Measurements from ENCODE around the gene HSP90AA1. TPM values are rescaled to one million over a fixed set of nuclear protein-coding genes. Genes with fewer than 3 reads are reported as not detected.

The HSP90AA1 gene
- total RNA-seq, 1 donor from 2014 or later = 277 TPM

DNA sequence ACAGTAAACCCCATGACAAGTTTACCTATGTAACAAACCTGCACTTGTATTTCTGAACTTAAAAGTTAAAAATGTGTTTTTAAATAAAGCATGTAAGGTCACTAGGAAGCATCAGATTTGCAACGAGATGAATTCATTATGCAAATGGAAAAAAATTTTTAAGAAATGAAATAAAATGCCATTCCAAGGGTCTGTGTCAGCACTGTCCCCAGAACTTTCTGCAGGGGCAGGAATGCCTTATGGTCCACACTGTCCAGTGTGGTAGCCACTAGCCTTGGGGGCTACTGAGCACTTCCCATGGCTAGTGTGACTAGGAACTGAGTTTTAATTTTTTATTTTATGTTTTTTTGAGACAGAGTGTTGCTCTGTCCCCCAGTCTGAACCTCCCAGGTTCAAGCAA lies 49.2 kb downstream of the HSP90AA1 start:
- Histone ChIP-seq H3K4me1 (no peaks in the 10 kb centered on the region), H3K27me3 (no peaks in the 10 kb centered on the region), H3K9me3 (no peaks in the 10 kb centered on the region), H3K27ac (no peak overlapping the region), H3K4me3 (no peak overlapping the region), H3K36me3 (peaks cover 6 to 99% of the 10 kb centered on the region in 2 donors)
- no peak for TF ChIP-seq POLR2AphosphoS5 (IDR thresholded peaks at IDR 0.05; ENCODE audit: insufficient read depth in 1 of 2, low read depth in 1 of 2)
- no peak for TF ChIP-seq POLR2A (IDR thresholded peaks at IDR 0.05)
- TF ChIP-seq CTCF (IDR thresholded peaks at IDR 0.05) = no peak
- no peak for DNase-seq (ENCODE audit: extremely low spot score in 2 of 2)
- intact Hi-C loops (cut with DNase I) = no loop called here

- Histone ChIP-seq H3K9me3 (no peaks in the 10 kb centered on the region), H3K36me3 (peaks cover 6 to 99% of the 10 kb centered on the region in 2 donors), H3K27me3 (no peaks in the 10 kb centered on the region), H3K4me3 (no peak overlapping the region), H3K27ac (no peak overlapping the region), H3K4me1 (no peaks in the 10 kb centered on the region)
- intact Hi-C loops (cut with DNase I) = no loop called here
- TF ChIP-seq POLR2A (IDR thresholded peaks at IDR 0.05) (no peak), CTCF (IDR thresholded peaks at IDR 0.05) (no peak), POLR2AphosphoS5 (IDR thresholded peaks at IDR 0.05; ENCODE audit: insufficient read depth in 1 of 2, low read depth in 1 of 2) (no peak)
- no peak for DNase-seq (ENCODE audit: extremely low spot score in 2 of 2)
Measured at GRCh38 chr14:102035914-102036313, 50.9 kb downstream of the HSP90AA1 start.

GRCh38 chr14:102034301-102034700 lies 52.5 kb downstream of the HSP90AA1 start:
- H3K36me3 ChIP-seq = peaks cover 6 to 99% of the 10 kb centered on the region in 2 donors
- H3K4me3 ChIP-seq = no peak overlapping the region
- no peaks in the 10 kb centered on the region for H3K27me3 ChIP-seq
- no peak for DNase-seq (ENCODE audit: extremely low spot score in 2 of 2)
- H3K27ac ChIP-seq = no peak overlapping the region
- no peak for TF ChIP-seq CTCF (IDR thresholded peaks at IDR 0.05)
- no peak for TF ChIP-seq POLR2AphosphoS5 (IDR thresholded peaks at IDR 0.05; ENCODE audit: insufficient read depth in 1 of 2, low read depth in 1 of 2)
- TF ChIP-seq POLR2A (IDR thresholded peaks at IDR 0.05) = no peak
- H3K9me3 ChIP-seq = no peaks in the 10 kb centered on the region
- no peaks in the 10 kb centered on the region for H3K4me1 ChIP-seq
- intact Hi-C loops (cut with DNase I) = no loop called here

- no peak for DNase-seq (ENCODE audit: extremely low spot score in 2 of 2)
- Histone ChIP-seq H3K36me3 (peaks cover 13 to 99% of the 10 kb centered on the region in 2 donors), H3K4me3 (no peak overlapping the region), H3K4me1 (peaks cover 10% of the 10 kb centered on the region), H3K27ac (no peak overlapping the region), H3K9me3 (no peaks in the 10 kb centered on the region), H3K27me3 (no peaks in the 10 kb centered on the region)
- intact Hi-C loops (cut with DNase I) = no loop called here
- no peak for TF ChIP-seq POLR2AphosphoS5 (IDR thresholded peaks at IDR 0.05; ENCODE audit: insufficient read depth in 1 of 2, low read depth in 1 of 2)
- TF ChIP-seq POLR2A (IDR thresholded peaks at IDR 0.05) = no peak
- TF ChIP-seq CTCF (IDR thresholded peaks at IDR 0.05) = no peak
Measured at GRCh38 chr14:102033241-102033640, 53.6 kb downstream of the HSP90AA1 start.

Small RNAs within 50 kb of the gene (small RNA-seq; reads per million reads assigned to genes)
- gene RN7SL472P = not detected

Other genes with a start within 250 kb of the HSP90AA1 start
- 499 TPM for gene DYNC1H1, start 122.5 kb downstream of the HSP90AA1 start, total RNA-seq
- gene WDR20, start 52.9 kb upstream of the HSP90AA1 start, total RNA-seq = 24.8 TPM
- gene MOK, start 218.1 kb upstream of the HSP90AA1 start, total RNA-seq = 14.2 TPM
- 4.4 TPM for gene ZNF839, start 232.7 kb upstream of the HSP90AA1 start, total RNA-seq